H1 (cell line): ENCODE results near the gene INTS6. TPM values are rescaled to one million over a fixed set of nuclear protein-coding genes. Genes with fewer than 3 reads are reported as not detected.

Experiments used
- CTCF ChIA-PET: fragments of 300-600 bp; sonication (Branson Sonifier 250); formaldehyde crosslinking; loops from one replicate; lab custom pipeline; 2021; ENCODE audit not compliant: partially characterized antibody; lab: Charles Lee
- POLR2A ChIA-PET: fragments of 300-600 bp; sonication (Branson Sonifier 250); formaldehyde crosslinking; loops from one replicate; lab custom pipeline; 2021; ENCODE audit warnings: inconsistent platforms; ENCODE audit not compliant: partially characterized antibody; lab: Charles Lee
- DNase-seq, 2 experiments: peaks; one replicate each; pipeline versions ENCODE4 v3.0.0 to v3.0.0-alpha.2; 2010 to 2022; ENCODE audit warnings: low spot score in 2 of 2, low read depth in 1 of 2, mixed read lengths in 1 of 2
- FAIRE-seq: peaks from 2 replicates; lab custom pipeline; 2011; peaks lifted over from hg19 to GRCh38; lab: Jason Lieb, UNC
- H2AFZ ChIP-seq: 2 replicates; pipeline ENCODE4 v1.8.1; 2012; ENCODE audit warnings: low read length, inconsistent platforms
- H2AK5ac ChIP-seq: 2 replicates; pipeline ENCODE4 v1.6.1; 2013; ENCODE audit warnings: low read depth, low read length
- H2BK120ac ChIP-seq: replicated peaks from 2 replicates; pipeline ENCODE3; 2013; ENCODE audit warnings: low read depth, low read length, inconsistent platforms
- H2BK12ac ChIP-seq: 2 replicates; pipeline ENCODE4 v1.6.1; 2013; ENCODE audit warnings: low read depth, low read length
- H2BK15ac ChIP-seq: 2 replicates; pipeline ENCODE4 v1.6.1; 2013; ENCODE audit warnings: low read length
- H2BK20ac ChIP-seq: 2 replicates; pipeline ENCODE4 v1.6.1; 2013; ENCODE audit warnings: low read length
- H2BK5ac ChIP-seq: 2 replicates; pipeline ENCODE4 v1.6.1; 2013; ENCODE audit warnings: low read depth, low read length
- H3K14ac ChIP-seq: 2 replicates; pipeline ENCODE4 v1.6.1; 2013; ENCODE audit warnings: inconsistent platforms; ENCODE audit not compliant: insufficient read length
- H3K18ac ChIP-seq: 2 replicates; pipeline ENCODE4 v1.6.1; 2013; ENCODE audit warnings: low read length; ENCODE audit errors: extremely low read depth
- H3K23ac ChIP-seq: 2 replicates; pipeline ENCODE4 v1.6.1; 2013; ENCODE audit warnings: inconsistent platforms; ENCODE audit not compliant: insufficient read length
- H3K23me2 ChIP-seq: 2 replicates; pipeline ENCODE4 v1.6.1; 2013; ENCODE audit warnings: low read depth, low read length
- H3K27ac ChIP-seq: 2 replicates; pipeline ENCODE4 v1.6.1; 2011; ENCODE audit warnings: low read depth, low read length, inconsistent platforms
- H3K27me3 ChIP-seq, 4 experiments: replicated peaks in 1 of 4; 1 replicate in 1 of 4; 2 replicates in 3 of 4; pipeline versions ENCODE4 v1.6.1 to v1.8.1; 2011 to 2013; ENCODE audit warnings: low read length in 3 of 4, mild to moderate bottlenecking in 3 of 4, inconsistent platforms in 2 of 4, mixed read lengths in 2 of 4, moderate library complexity in 1 of 4; ENCODE audit not compliant: control insufficient read depth in 3 of 4, insufficient read depth in 3 of 4; ENCODE audit errors: extremely low read depth in 1 of 4
- H3K36me3 ChIP-seq, 4 experiments: 2 replicates each; pipeline versions ENCODE4 v1.6.1 to v1.8.1; 2011 to 2013; ENCODE audit warnings: mild to moderate bottlenecking in 4 of 4, low read length in 3 of 4, moderate library complexity in 2 of 4, control low read depth in 1 of 4, inconsistent platforms in 1 of 4; ENCODE audit not compliant: insufficient read depth in 4 of 4, control insufficient read depth in 2 of 4
- H3K4ac ChIP-seq: replicated peaks from 2 replicates; pipeline ENCODE3; 2013; ENCODE audit warnings: low read length, low read depth, mixed read lengths, inconsistent platforms; ENCODE audit not compliant: insufficient read length
- H3K4me1 ChIP-seq, 4 experiments: replicated peaks in 1 of 4; 1 replicate in 1 of 4; 2 replicates in 3 of 4; pipeline versions ENCODE4 v1.6.1 to v1.8.1; 2011 to 2013; ENCODE audit warnings: low read length in 3 of 4, inconsistent platforms in 2 of 4, mixed read lengths in 1 of 4; ENCODE audit not compliant: insufficient read depth in 4 of 4, control insufficient read depth in 3 of 4
- H3K4me2 ChIP-seq, 2 experiments: 2 replicates each; pipeline versions ENCODE4 v1.6.1 to v1.8.1; 2011 to 2013; ENCODE audit warnings: low read depth in 2 of 2, low read length in 2 of 2, control low read depth in 1 of 2, inconsistent platforms in 1 of 2, mild to moderate bottlenecking in 1 of 2; ENCODE audit not compliant: insufficient read depth in 1 of 2
- H3K4me3 ChIP-seq, 4 experiments: fragments of 200-600, 300-600 bp in 1 of 4; sonication (generic), shearing (Covaris generic), sonication (Bioruptor Twin) in 1 of 4; 2 replicates each; pipeline versions ENCODE4 v1.5.1 to v1.8.1; 2011 to 2016; ENCODE audit warnings: low read length in 4 of 4, low read depth in 3 of 4, control low read depth in 2 of 4, inconsistent platforms in 2 of 4, mild to moderate bottlenecking in 2 of 4, mixed read lengths in 1 of 4, moderate library complexity in 1 of 4; ENCODE audit not compliant: insufficient read depth in 2 of 4; ENCODE audit errors: extremely low read depth in 1 of 4
- H3K56ac ChIP-seq: replicated peaks from 2 replicates; pipeline ENCODE3; 2013; ENCODE audit warnings: low read depth, mild to moderate bottlenecking, mixed read lengths, low read length, inconsistent platforms; ENCODE audit not compliant: insufficient read length
- H3K79me1 ChIP-seq: 2 replicates; pipeline ENCODE4 v1.6.1; 2013; ENCODE audit warnings: low read depth, low read length, control low read depth
- H3K79me2 ChIP-seq, 2 experiments: 2 replicates each; pipeline versions ENCODE4 v1.6.1 to v1.8.1; 2012 to 2013; ENCODE audit warnings: low read length in 2 of 2, mild to moderate bottlenecking in 2 of 2, inconsistent platforms in 1 of 2; ENCODE audit not compliant: insufficient read depth in 2 of 2, control insufficient read depth in 1 of 2
- H3K9ac ChIP-seq, 4 experiments: replicated peaks in 1 of 4; 1 replicate in 1 of 4; 2 replicates in 3 of 4; pipeline versions ENCODE4 v1.6.1 to v1.8.1; 2011 to 2013; ENCODE audit warnings: low read depth in 3 of 4, low read length in 3 of 4, control low read depth in 2 of 4, mild to moderate bottlenecking in 2 of 4, moderate library complexity in 2 of 4, inconsistent platforms in 1 of 4; ENCODE audit errors: extremely low read depth in 1 of 4
- H3K9me3 ChIP-seq, 2 experiments: 2 replicates each; pipeline versions ENCODE4 v1.6.1 to v1.8.1; 2012 to 2013; ENCODE audit warnings: mild to moderate bottlenecking in 2 of 2, moderate library complexity in 2 of 2, control low read depth in 1 of 2, inconsistent platforms in 1 of 2, low read depth in 1 of 2, low read length in 1 of 2, mixed read lengths in 1 of 2; ENCODE audit not compliant: insufficient read depth in 2 of 2
- H4K20me1 ChIP-seq, 2 experiments: replicated peaks in 1 of 2; 2 replicates each; pipeline versions ENCODE3 to v1.8.1; 2011 to 2013; ENCODE audit warnings: inconsistent platforms in 2 of 2, low read length in 2 of 2, mild to moderate bottlenecking in 1 of 2; ENCODE audit not compliant: insufficient read depth in 2 of 2, control insufficient read depth in 1 of 2
- H4K5ac ChIP-seq: 2 replicates; pipeline ENCODE4 v1.6.1; 2013; ENCODE audit warnings: low read length, low read depth, mixed read lengths, inconsistent platforms; ENCODE audit not compliant: insufficient read length
- H4K8ac ChIP-seq: 2 replicates; pipeline ENCODE4 v1.8.0; 2013; ENCODE audit warnings: mild to moderate bottlenecking, moderate library complexity, low read length, inconsistent platforms; ENCODE audit not compliant: insufficient read depth; ENCODE audit errors: extremely low read depth
- H4K91ac ChIP-seq: replicated peaks from 2 replicates; pipeline ENCODE3; 2013; ENCODE audit warnings: low read length, mixed read lengths, inconsistent platforms; ENCODE audit not compliant: insufficient read length
- ATF3 ChIP-seq: IDR thresholded peaks from 2 replicates; pipeline ENCODE4 v1.6.1; 2011; ENCODE audit warnings: low read depth, mild to moderate bottlenecking, low read length; ENCODE audit not compliant: insufficient read depth
- BRCA1 ChIP-seq: IDR thresholded peaks from 2 replicates; pipeline ENCODE4 v1.6.1; 2012; ENCODE audit warnings: low read depth, low read length, improper control_type of control experiment
- CHD1 ChIP-seq: IDR thresholded peaks from 2 replicates; pipeline ENCODE4 v1.6.1; 2012; ENCODE audit warnings: low read depth, low read length, improper control_type of control experiment
- CHD2 ChIP-seq: IDR thresholded peaks from 2 replicates; pipeline ENCODE4 v1.6.1; 2012; ENCODE audit warnings: low read length, improper control_type of control experiment
- FOSL1 ChIP-seq: IDR thresholded peaks from 2 replicates; pipeline ENCODE4 v1.6.1; 2011; ENCODE audit warnings: mild to moderate bottlenecking, low read depth, low read length, moderate library complexity; ENCODE audit not compliant: insufficient read depth
- JUN ChIP-seq: IDR thresholded peaks from 2 replicates; pipeline ENCODE4 v1.6.1; 2011; ENCODE audit warnings: low read depth, mild to moderate bottlenecking, improper control_type of control experiment, low read length
- KDM5A ChIP-seq: fragments of 200-600 bp; IDR thresholded peaks from 2 replicates; pipeline ENCODE4 v1.7.1; 2012; ENCODE audit warnings: mild to moderate bottlenecking, low read length, inconsistent platforms, mixed read lengths
- MAX ChIP-seq: IDR thresholded peaks from 2 replicates; pipeline ENCODE4 v1.6.1; 2012; ENCODE audit warnings: inconsistent platforms
- PHF8 ChIP-seq: fragments of 200-600 bp; sonication (generic); conservative IDR thresholded peaks from 2 replicates; pipeline ENCODE4 v1.7.1; 2012; ENCODE audit warnings: low read depth, mild to moderate bottlenecking, inconsistent platforms, low read length, moderate library complexity
- RBBP5 ChIP-seq: IDR thresholded peaks from 2 replicates; pipeline ENCODE4 v1.7.1; 2012; ENCODE audit warnings: low read depth, mild to moderate bottlenecking, inconsistent platforms, low read length, moderate library complexity, borderline replicate concordance
- SAP30 ChIP-seq: fragments of 300-600 bp; sonication (generic); IDR thresholded peaks from 2 replicates; pipeline ENCODE4 v1.7.1; 2012; ENCODE audit warnings: low read length, moderate library complexity, mild to moderate bottlenecking, inconsistent platforms; ENCODE audit not compliant: insufficient read depth, insufficient replicate concordance
- SIRT6 ChIP-seq: IDR thresholded peaks from one replicate; pipeline ENCODE4 v1.7.1; 2012; ENCODE audit warnings: low read length, inconsistent platforms
- TAF1 ChIP-seq: IDR thresholded peaks from 2 replicates; pipeline ENCODE4 v1.6.1; 2011; ENCODE audit warnings: mild to moderate bottlenecking, low read depth, low read length
- TAF7 ChIP-seq: optimal IDR thresholded peaks from 2 replicates; pipeline ENCODE3; 2011; ENCODE audit warnings: low read depth, mild to moderate bottlenecking, inconsistent platforms, low read length, moderate library complexity, borderline replicate concordance
- WGBS, 2 experiments: shearing (Covaris generic) in 1 of 2; methylation state at CpG; one replicate each; pipeline versions ENCODE4 v1.1.6 to v1.1.7; 2013 to 2015; ENCODE audit warnings: low lambda C conversion rate in 2 of 2, mixed read lengths in 2 of 2, inconsistent platforms in 1 of 2, low coverage in 1 of 2, missing lambda C conversion rate in 1 of 2; ENCODE audit not compliant: insufficient replicate concordance in 2 of 2, insufficient coverage in 1 of 2, insufficient read length in 1 of 2; ENCODE audit errors: extremely low coverage in 1 of 2, missing lambda C conversion rate in 1 of 2; 5-methylcytosine and 5-hydroxymethylcytosine counted together
- polyA plus RNA-seq, 7 experiments: library from polyadenylated mRNA; depleted of rRNA in 3 of 7; stranded (reverse) in 5 of 7; unstranded in 2 of 7; fragments of >200 nt in 5 of 7; fragments of 200-250 nt in 2 of 7; gene quantifications; 1 replicate in 5 of 7; 2 replicates in 1 of 7; 4 replicates in 1 of 7; pipeline versions ENCODE4 v1.2.1 to v1.2.3, GENCODE V29; 2011 to 2013; ENCODE audit warnings: missing spikeins in 2 of 7, mixed read lengths in 2 of 7
- total RNA-seq: library from RNA; stranded (reverse); fragmentation: NEBNext Ultra II Directional; extraction: Animal tissue kit (Norgen Biotek cat#: 25700); gene quantifications from 2 replicates; pipeline ENCODE4 v1.2.1, GENCODE V29; 2021

INTS6 gene
- total and polyA plus RNA-seq, 2 of the 8 experiments (the other 6 are each of a cell fraction or from before 2014, with no cell fraction given): 12.6 to 42.8 TPM

- Histone ChIP-seq H3K4me3 (no peak overlapping the region), H3K23ac (no peak overlapping the region), H4K91ac (no peak overlapping the region), H2BK20ac (no peak overlapping the region), H3K18ac (no peak overlapping the region), H3K4ac (no peak overlapping the region), H2BK12ac (no peak overlapping the region), H3K36me3 (peaks cover 0 to 24% (median 9%) of the 10 kb centered on the region in 4 experiments; a peak in 4 of 8 replicates), H4K5ac (no peak overlapping the region), H3K27ac (no peak overlapping the region), H3K9ac (no peak overlapping the region), H4K8ac (no peak overlapping the region), H3K4me1 (peaks cover 0 to 5% (median 0%) of the 10 kb centered on the region in 4 experiments; a peak in 1 of 7 replicates), H3K27me3 (no peaks in the 10 kb centered on the region), H3K9me3 (no peaks in the 10 kb centered on the region), H3K56ac (no peak overlapping the region), H4K20me1 (no peaks in the 10 kb centered on the region), H3K79me1 (no peaks in the 10 kb centered on the region), H3K14ac (no peak overlapping the region), H2AFZ (no peak overlapping the region), H2AK5ac (no peak overlapping the region), H3K23me2 (no peaks in the 10 kb centered on the region), H2BK120ac (no peak overlapping the region), H3K79me2 (no peaks in the 10 kb centered on the region), H2BK15ac (no peak overlapping the region), H2BK5ac (no peak overlapping the region), H3K4me2 (no peak overlapping the region)
- WGBS, 2 experiments: 96% methylated on average over 1 of the region's 1 CpG; no CpG with 5 or more reads in 1 of the 2 experiments
- no peak for TF ChIP-seq ATF3
- no peak for TF ChIP-seq KDM5A
- no peak for TF ChIP-seq RBBP5
- no peak for TF ChIP-seq PHF8
- TF ChIP-seq FOSL1: no peak
- no peak for TF ChIP-seq SIRT6
- no peak for TF ChIP-seq JUN
- TF ChIP-seq CHD2: no peak
- TF ChIP-seq CHD1: no peak
- TF ChIP-seq TAF7: no peak
- no peak for TF ChIP-seq SAP30
- TF ChIP-seq BRCA1: no peak
- TF ChIP-seq MAX: no peak
- no peak for TF ChIP-seq TAF1
- FAIRE-seq: no peak
- ChIA-PET POLR2A (interaction anchor here (0.9 to 1.6 kb wide), 4 partner anchors 9 to 182 kb away, joined by 3 to 4 read pairs (median 3); no protein-coding TSS in a partner anchor), CTCF (interaction anchor here (0.9 to 1.2 kb wide), 2 partner anchors 19 to 437 kb away, joined by 3 read pairs; no protein-coding TSS in a partner anchor)
- no peak for DNase-seq
Measured at GRCh38 chr13:51360489-51360888, 92.3 kb downstream of the INTS6 start.
